ENCODE results near the gene TUBGCP3. TPM values are rescaled to one million over a fixed set of nuclear protein-coding genes. Genes with fewer than 3 reads are reported as not detected.
A peak's percentile ranks its signal among the peaks of the same experiment; 100 is the strongest.

TUBGCP3 gene
- total RNA-seq, 2 donors from 2014 or later: 21.5 to 27.3 TPM

GRCh38 chr13:112618501-112618900 is 30.5 kb upstream of the TUBGCP3 start:
- ATAC-seq: no peak
- intact Hi-C loops (cut with DNase I, micrococcal nuclease): no loop called here
- DNase-seq: no peak

- ATAC-seq: no peak
- intact Hi-C loops (cut with DNase I, micrococcal nuclease): no loop called here
Observed at GRCh38 chr13:112617754-112618375, 29.9 kb upstream of the TUBGCP3 start.

DNA sequence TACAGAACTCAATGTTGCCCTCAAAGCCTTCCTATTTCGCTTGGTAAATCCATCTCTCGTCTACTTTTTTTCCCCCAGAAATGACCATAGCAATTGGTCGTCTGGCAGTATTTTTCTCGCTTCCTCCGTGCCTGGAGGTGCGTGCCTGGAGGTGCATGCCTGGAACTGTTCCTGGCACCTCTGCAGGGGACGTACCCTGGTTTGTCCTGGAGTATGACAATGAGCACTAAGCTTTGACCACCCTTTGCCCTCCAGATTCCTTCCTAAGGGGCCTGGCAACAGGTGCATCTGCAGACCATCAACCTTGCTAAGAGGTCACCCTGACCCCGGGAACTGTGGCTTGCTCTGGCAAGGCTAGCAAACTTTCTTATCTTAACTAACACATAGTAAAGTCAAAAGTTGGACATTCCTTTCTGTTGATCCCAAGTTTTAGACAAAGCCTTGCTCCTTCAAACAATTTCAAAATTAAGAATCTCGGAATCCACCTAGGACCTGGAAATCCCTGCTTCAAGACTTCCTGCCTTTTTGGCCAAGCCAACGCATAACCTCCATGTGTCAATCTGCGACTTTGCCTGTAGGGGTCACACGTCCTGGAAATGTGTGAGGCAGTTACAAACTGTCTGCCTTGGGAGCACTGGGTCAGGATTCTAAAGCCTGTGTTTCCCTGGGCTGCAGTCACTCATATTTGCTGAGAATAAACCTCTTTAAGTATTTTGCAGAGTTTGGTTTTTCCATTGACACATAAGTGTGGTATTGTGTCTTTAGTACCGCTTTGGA is 28.8 kb upstream of the TUBGCP3 start:
- ATAC-seq: peak; percentile 73
- DNase-seq: no peak
- intact Hi-C loops (cut with DNase I, micrococcal nuclease): no loop called here

More at GRCh38 chr13:112617754-112618375, 29.9 kb upstream of the TUBGCP3 start:
- no peak for DNase-seq

DNA sequence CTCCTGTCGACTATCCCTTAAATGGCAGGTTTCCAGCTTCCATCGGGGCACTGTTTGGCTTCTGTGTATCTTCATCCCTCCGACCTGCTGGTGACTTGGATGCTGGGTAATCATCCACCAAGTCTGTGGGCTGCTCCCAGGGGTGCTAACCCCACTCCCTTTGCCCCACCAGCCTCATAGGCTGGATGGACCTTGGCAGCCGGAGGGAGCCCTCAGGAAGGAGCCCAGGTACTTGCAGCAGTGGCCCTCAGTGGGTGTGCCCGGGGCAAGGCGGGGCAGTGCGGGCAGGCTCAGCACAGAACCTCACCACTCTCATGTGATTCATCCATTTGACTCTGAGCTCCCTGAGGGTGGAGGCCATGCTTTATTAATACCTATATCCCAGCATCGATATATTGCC is 27.4 kb upstream of the TUBGCP3 start:
- DNase-seq: no peak
- intact Hi-C loops (cut with DNase I, micrococcal nuclease): no loop called here
- ATAC-seq: no peak

DNA sequence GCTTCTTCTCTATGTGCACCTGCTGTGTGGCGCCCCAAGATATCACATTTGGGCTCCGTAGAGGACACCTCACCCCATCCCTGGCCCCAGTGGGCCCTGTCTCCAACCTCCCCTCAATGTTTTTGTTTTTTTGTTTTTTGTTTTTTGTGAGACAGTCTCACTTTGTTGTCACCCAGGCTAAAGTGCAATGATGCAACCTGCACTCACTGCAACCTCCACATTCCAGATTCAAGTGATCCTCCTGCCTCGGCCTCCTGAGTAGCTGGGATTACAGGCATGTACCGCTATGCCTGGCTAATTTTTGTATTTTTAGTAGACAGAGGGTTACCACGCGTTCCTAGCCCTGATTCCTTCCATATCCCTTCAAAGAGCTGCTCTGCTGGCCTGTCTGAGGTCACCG is 26.9 kb upstream of the TUBGCP3 start:
- DNase-seq: no peak
- ATAC-seq: no peak
- intact Hi-C loops (cut with DNase I, micrococcal nuclease): no loop called here

DNA sequence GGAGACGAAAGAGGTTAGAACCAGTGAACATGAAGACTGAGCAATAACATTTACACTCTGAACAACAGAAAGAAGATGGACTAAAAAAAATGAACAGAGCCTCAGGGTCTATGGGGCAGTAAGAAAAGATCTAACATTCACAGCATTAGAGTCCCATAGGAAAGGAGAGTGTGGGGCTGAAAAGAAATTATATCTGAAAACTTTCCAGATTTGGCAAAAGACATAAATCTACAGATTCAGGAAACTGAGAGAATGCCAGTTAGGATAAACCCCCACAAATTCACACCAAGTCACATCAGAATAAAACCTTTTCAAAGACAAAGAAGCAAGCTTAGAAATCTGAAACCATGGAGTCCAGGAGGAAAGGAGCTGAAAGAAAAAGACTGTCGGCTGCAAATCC is 20.3 kb upstream of the TUBGCP3 start:
- intact Hi-C loops (cut with DNase I, micrococcal nuclease): no loop called here
- ATAC-seq (no peak), DNase-seq (no peak)

DNA sequence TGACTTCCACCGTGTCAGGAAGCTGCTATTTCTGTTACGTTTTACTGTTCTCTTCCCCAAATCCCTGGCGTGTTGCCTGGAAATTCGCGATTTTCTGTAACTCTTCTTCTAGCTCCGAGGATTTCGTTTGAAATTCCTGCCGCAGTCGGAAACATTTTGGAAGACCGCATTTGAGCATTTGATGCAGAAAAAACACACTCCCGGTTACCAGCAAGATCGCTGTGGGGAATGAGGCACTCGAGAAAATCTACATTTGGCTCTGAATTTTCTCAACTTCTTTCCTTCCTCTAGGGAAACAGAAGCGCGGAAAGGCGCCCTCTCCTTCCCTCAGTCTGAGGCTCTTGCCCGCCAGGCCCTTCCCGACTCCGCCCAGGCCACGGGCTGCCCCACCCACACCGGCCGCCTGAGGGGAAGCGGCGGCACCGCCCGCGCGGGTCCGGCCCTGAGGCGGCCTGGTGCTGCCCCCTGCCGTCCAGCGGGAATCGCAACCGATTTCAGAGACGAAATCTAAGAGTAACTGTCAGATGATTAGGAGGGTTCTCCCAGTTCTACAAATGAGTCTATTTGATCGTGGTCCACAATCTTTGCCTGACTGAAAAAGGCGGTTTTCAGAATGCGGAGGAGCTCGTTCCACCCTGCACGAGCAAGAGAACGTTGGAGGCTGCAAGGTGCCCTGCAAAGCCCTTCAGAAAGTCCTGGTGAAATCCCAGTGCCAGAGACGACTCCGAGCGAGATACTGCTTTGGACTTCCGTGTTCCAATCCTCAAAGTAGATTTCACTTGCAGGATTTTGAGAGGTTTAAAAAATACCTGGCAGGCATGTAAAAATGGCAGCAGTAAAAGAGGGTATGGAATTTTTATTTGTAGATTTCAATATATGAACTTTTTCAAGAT is 18.4 kb upstream of the TUBGCP3 start:
- ATAC-seq (peak; percentile 100), DNase-seq (peak; percentile 92 to 94)
- intact Hi-C loops (cut with DNase I, micrococcal nuclease): no loop called here

GRCh38 chr13:112605531-112605990 is 17.6 kb upstream of the TUBGCP3 start:
- intact Hi-C loops (cut with DNase I, micrococcal nuclease): no loop called here
- ATAC-seq (no peak), DNase-seq (no peak)

DNA sequence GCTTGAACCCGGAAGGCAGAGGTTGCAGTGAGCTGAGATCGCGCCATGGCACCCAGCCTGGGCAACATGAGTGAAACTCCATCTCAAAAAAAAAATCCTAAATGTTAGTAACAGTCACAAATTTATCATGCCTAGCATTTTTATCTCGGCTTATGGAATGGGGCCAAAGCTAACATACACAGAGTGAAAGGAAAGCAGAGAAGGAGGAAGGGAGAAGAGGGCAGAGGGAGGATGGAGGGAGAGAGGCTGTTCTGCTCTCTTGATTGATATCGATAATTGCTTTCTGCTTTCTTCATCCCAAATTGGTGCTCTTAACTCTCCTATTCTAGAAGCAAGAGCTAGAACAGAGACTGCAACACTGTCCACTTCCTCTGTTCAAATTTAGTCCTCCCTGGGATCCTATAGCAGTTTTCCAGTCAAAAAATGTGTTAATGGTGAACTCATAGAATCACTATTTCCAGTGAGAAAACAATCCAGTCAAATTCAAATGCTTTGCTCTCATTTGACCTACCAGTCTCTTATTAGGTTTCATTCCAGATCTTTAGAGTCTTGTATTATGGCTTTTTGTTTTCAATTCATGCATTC is 15.8 kb upstream of the TUBGCP3 start:
- DNase-seq (no peak), ATAC-seq (no peak)
- intact Hi-C loops (cut with DNase I, micrococcal nuclease): no loop called here

- intact Hi-C loops (cut with DNase I, micrococcal nuclease): no loop called here
- DNase-seq: no peak
- ATAC-seq: no peak
Observed at GRCh38 chr13:112602189-112602588, 14.2 kb upstream of the TUBGCP3 start.

DNA sequence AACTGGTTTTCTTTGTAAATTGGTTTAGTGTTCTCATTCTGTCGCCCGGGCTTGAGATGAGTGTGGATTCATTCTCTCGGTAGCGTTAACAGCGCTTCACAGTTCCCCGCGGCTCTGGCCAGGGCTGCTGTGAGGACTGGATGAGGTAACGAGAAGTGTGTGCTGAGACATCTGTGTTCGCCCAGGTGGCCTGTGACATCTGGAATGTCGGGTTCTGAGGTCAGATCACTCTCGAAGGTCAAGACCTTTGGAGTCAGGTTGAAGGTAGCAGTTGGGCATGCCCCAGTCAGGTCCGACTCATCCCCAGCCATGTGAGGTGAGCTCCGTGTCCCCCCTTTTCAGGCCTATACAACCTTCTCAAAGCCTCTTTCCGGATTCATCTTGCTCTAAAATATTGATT is 13.4 kb upstream of the TUBGCP3 start:
- ATAC-seq: no peak
- intact Hi-C loops (cut with DNase I, micrococcal nuclease): no loop called here

GRCh38 chr13:112596235-112596634 is 8.3 kb upstream of the TUBGCP3 start:
- DNase-seq: no peak
- no peak for ATAC-seq
- intact Hi-C loops (cut with DNase I, micrococcal nuclease): no loop called here

More for the DNA sequence above, 13.4 kb upstream of the TUBGCP3 start:
- no peak for DNase-seq

DNA sequence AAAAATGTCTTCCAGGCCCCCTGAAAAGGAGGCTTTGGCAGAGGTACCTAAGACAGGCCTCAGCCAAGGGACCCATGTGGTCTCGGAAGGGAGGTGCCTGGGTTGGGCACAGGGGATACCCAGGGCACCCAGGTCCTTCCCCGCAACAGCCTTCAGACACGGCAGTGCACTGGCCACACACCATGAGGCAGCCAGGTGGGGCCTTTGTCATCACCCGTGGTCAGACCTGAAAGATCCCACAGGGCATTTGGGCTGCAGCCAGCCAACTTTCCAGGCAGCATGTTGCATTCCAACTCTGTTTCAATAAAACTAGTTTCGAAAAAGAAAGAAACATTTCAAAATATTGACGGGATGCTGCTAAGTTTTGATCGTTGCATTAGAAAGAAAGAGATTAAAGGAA is 4.7 kb upstream of the TUBGCP3 start:
- intact Hi-C loops (cut with DNase I, micrococcal nuclease): no loop called here
- ATAC-seq (no peak), DNase-seq (no peak)

DNA sequence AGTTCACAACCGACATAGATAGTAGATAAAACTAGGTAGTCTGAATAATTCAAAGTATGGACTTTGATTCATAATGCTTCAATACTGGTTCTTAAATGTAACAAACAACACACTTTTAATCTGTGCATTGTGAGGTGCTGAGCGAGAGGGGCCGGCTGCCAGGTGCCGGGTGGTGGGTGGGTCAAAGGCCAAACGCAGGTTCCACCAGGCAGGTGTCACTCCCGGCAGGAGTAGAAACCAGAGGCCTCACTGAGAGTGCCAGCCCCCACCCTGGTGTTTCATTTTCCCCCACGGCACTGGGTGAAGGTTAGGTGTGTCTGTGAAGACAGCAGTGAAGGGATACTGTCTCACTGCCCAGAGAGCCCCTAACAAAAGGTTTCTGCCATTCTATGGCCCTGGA is 4.2 kb upstream of the TUBGCP3 start:
- DNase-seq: peak in 1 of 2 donors; percentile 31
- ATAC-seq: no peak
- intact Hi-C loops (cut with DNase I, micrococcal nuclease): no loop called here

DNA sequence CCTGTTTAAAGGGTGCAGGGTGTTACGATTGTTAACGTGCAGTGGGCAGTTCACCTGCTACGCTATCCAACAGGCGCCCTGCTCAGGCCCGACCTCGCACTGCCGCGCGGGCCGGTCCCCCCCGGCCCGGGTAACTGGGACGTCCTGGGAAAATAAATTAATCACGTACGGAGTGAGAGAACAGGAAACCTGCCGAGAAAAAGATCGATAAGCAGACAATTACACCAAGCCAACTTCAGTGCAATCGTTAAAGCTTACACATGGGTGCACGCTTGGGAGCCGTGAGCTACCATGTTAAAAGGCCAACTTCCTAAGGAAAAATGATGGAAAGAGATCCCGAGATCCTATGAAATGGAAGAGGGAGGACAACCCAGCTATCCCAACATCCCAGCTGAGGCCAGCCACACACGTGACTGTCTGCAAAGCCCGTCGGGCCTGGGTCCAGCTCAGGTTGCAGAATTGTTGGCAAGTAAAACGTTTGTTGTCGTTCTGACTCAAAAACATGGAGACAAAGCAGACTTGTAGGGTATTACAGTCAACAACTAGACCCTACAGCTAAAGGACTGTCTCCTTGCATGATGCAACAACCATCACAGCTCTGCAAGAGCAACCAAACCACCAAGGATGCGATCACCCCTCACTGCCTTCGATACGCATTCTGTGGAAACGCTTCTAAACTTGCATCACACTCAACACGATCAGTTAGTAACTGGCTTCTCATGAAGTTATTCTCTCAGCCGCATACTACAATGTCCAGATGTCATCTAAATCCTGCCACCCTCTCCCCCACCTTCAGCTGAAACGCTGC is 741 bp upstream of the TUBGCP3 start:
- ATAC-seq (no peak), DNase-seq (no peak)
- intact Hi-C loops (cut with DNase I, micrococcal nuclease): no loop called here

GRCh38 chr13:112587212-112587763 is 665 bp downstream of the TUBGCP3 start:
- intact Hi-C loops (cut with DNase I, micrococcal nuclease): no loop called here
- DNase-seq: peak; percentile 81 to 86
- ATAC-seq: peak; percentile 91

DNA sequence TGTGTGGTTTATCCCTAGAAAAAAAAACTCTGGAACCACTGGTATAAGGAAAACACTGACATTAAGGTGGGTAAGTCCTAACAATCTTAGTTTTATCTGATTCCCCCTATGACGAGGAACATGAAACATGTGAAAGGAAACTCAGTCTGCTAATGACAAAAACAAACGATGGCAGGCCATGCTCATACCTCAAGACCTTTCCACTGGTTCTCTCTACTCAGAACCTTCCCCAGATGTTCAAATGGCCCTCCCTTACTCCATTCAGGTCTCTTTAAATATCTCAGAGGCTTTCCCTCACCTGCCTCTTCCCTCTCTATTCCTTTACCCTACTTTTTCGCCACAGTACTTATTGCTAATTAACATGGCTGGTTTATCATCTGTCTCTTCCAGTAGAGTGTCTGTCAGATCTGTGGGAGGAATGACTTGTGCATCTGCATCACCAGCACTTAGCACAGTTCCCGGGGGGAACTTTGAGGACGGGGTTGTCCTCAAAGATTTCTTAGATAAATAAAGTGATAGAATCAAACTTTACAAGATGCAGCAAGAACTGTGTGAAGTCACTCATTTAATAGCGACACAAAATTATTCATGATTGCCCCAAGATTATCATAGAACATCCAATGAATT is 1.5 kb downstream of the TUBGCP3 start:
- intact Hi-C loops (cut with DNase I, micrococcal nuclease): no loop called here
- no peak for ATAC-seq
- no peak for DNase-seq

Measured in left colon (tissue), 2 donors.